Testis (tissue), 2 donors: ENCODE data around the gene GFPT2.

Experiments
- CTCF ChIP-seq, 3 experiments: fragments of 450-650 bp in 2 of 3; fragments of 200-600 bp in 1 of 3; sonication (generic) in 1 of 3; IDR thresholded peaks; one replicate each; pipeline ENCODE4 v1.5.1; 2016 to 2019; ENCODE audit warnings: antibody characterized with exemption in 3 of 3, mild to moderate bottlenecking in 2 of 3, moderate library complexity in 1 of 3
- POLR2A ChIP-seq: fragments of 450-650 bp; IDR thresholded peaks from one replicate; pipeline ENCODE4 v1.6.1; 2017; ENCODE audit warnings: antibody characterized with exemption, mild to moderate bottlenecking, moderate library complexity

GRCh38 chr5:180304431-180305375 lies 48.4 kb downstream of the GFPT2 start:
- no peak for TF ChIP-seq CTCF (IDR thresholded peaks at IDR 0.05)
- TF ChIP-seq POLR2A: no peak
